ENCODE results near the gene SPEM3. TPM values are rescaled to one million over a fixed set of nuclear protein-coding genes. Genes with fewer than 3 reads are reported as not detected.

SPEM3 gene
- total and polyA plus RNA-seq, 4 donors, result not detected

GRCh38 chr17:7389924-7390910, 38.4 kb upstream of the SPEM3 start (continued):
- TF ChIP-seq FOXA2 (IDR thresholded peaks at IDR 0.05), result no peak
- no peak for TF ChIP-seq JUND (IDR thresholded peaks at IDR 0.05)

GRCh38 chr17:7391307-7391706, 37.4 kb upstream of the SPEM3 start:
- no peaks in the 10 kb centered on the region for H3K27me3 ChIP-seq (ENCODE audit: control insufficient read depth in 4 of 4, insufficient read depth in 4 of 4, low read length in 3 of 4)
- H3K36me3 ChIP-seq (ENCODE audit: control insufficient read depth in 4 of 4, insufficient read depth in 3 of 4, low read depth in 1 of 4, low read length in 3 of 4), result peaks cover 0 to 8% (median 6%) of the 10 kb centered on the region in 4 donors
- 65% methylated on average over 2 of the region's 2 CpGs for WGBS
- H3K4me1 ChIP-seq (ENCODE audit: control insufficient read depth in 4 of 4, insufficient read depth in 4 of 4, low read length in 3 of 4), result peaks cover 0 to 15% (median 8%) of the 10 kb centered on the region in 4 donors
- no peak for TF ChIP-seq RXRA (IDR thresholded peaks at IDR 0.05)
- TF ChIP-seq GABPA (IDR thresholded peaks at IDR 0.05 in 1 of 2, conservative IDR thresholded peaks at IDR 0.05 in 1 of 2), result no peak
- no peak for TF ChIP-seq HNF4G (IDR thresholded peaks at IDR 0.05)
- TF ChIP-seq, protein P1, sequence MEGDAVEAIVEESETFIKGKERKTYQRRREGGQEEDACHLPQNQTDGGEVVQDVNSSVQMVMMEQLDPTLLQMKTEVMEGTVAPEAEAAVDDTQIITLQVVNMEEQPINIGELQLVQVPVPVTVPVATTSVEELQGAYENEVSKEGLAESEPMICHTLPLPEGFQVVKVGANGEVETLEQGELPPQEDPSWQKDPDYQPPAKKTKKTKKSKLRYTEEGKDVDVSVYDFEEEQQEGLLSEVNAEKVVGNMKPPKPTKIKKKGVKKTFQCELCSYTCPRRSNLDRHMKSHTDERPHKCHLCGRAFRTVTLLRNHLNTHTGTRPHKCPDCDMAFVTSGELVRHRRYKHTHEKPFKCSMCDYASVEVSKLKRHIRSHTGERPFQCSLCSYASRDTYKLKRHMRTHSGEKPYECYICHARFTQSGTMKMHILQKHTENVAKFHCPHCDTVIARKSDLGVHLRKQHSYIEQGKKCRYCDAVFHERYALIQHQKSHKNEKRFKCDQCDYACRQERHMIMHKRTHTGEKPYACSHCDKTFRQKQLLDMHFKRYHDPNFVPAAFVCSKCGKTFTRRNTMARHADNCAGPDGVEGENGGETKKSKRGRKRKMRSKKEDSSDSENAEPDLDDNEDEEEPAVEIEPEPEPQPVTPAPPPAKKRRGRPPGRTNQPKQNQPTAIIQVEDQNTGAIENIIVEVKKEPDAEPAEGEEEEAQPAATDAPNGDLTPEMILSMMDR (IDR thresholded peaks at IDR 0.05; ENCODE audit: low read depth, low read length, missing input control), result no peak
- no peak for TF ChIP-seq NR2F2 (IDR thresholded peaks at IDR 0.05)
- no peak for TF ChIP-seq RAD21 (IDR thresholded peaks at IDR 0.05)
- TF ChIP-seq JUND (IDR thresholded peaks at IDR 0.05), result no peak
- no peak for TF ChIP-seq FOXA1 (IDR thresholded peaks at IDR 0.05)
- no peak for TF ChIP-seq FOXA2 (IDR thresholded peaks at IDR 0.05)
- TF ChIP-seq HNF4A (conservative IDR thresholded peaks at IDR 0.05), result no peak
- no peak for TF ChIP-seq SP1 (IDR thresholded peaks at IDR 0.05)
- TF ChIP-seq, protein P2, sequence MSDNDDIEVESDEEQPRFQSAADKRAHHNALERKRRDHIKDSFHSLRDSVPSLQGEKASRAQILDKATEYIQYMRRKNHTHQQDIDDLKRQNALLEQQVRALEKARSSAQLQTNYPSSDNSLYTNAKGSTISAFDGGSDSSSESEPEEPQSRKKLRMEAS (IDR thresholded peaks at IDR 0.05), result no peak
- TF ChIP-seq TAF1 (conservative IDR thresholded peaks at IDR 0.05), result no peak
- TF ChIP-seq REST (IDR thresholded peaks at IDR 0.05), result no peak
- TF ChIP-seq, protein P3, sequence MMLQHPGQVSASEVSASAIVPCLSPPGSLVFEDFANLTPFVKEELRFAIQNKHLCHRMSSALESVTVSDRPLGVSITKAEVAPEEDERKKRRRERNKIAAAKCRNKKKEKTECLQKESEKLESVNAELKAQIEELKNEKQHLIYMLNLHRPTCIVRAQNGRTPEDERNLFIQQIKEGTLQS (IDR thresholded peaks at IDR 0.05), result no peak
- TF ChIP-seq EGR1 (IDR thresholded peaks at IDR 0.05; ENCODE audit: low read depth in 2 of 2), result no peak
- TF ChIP-seq, protein P4, sequence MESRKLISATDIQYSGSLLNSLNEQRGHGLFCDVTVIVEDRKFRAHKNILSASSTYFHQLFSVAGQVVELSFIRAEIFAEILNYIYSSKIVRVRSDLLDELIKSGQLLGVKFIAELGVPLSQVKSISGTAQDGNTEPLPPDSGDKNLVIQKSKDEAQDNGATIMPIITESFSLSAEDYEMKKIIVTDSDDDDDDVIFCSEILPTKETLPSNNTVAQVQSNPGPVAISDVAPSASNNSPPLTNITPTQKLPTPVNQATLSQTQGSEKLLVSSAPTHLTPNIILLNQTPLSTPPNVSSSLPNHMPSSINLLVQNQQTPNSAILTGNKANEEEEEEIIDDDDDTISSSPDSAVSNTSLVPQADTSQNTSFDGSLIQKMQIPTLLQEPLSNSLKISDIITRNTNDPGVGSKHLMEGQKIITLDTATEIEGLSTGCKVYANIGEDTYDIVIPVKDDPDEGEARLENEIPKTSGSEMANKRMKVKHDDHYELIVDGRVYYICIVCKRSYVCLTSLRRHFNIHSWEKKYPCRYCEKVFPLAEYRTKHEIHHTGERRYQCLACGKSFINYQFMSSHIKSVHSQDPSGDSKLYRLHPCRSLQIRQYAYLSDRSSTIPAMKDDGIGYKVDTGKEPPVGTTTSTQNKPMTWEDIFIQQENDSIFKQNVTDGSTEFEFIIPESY (IDR thresholded peaks at IDR 0.05), result no peak
- no peak for TF ChIP-seq YY1 (IDR thresholded peaks at IDR 0.05)
- no peaks in the 10 kb centered on the region for H3K9me3 ChIP-seq (ENCODE audit: control insufficient read depth in 4 of 4, low read length in 3 of 4)
- DNase-seq (ENCODE audit: low spot score), result no peak
- no peak overlapping the region for H3K4me3 ChIP-seq (ENCODE audit: low read depth in 1 of 3, low read length in 3 of 3)
- H3K9ac ChIP-seq (ENCODE audit: low read depth in 1 of 2, low read length in 2 of 2), result no peak overlapping the region
- no peak overlapping the region for H3K27ac ChIP-seq (ENCODE audit: low read depth in 1 of 2, low read length in 2 of 2)
